ENCODE measurements around the gene UCK1. TPM values are rescaled to one million over a fixed set of nuclear protein-coding genes. Genes with fewer than 3 reads are reported as not detected.

UCK1 gene
- total RNA-seq = 17.7 and 19.8 TPM in 2 replicates

- no peak for TF ChIP-seq CTCF (IDR thresholded peaks at IDR 0.05; ENCODE audit: insufficient read depth, low read length, poor library complexity, severe bottlenecking)
- peaks cover 4% of the 10 kb centered on the region for H3K36me3 ChIP-seq (ENCODE audit: control insufficient read depth, insufficient read depth, low read length)
- no peaks in the 10 kb centered on the region for H3K27me3 ChIP-seq (ENCODE audit: control insufficient read depth, insufficient read depth, low read length)
- no peak for DNase-seq (ENCODE audit: low read depth)
- H3K4me3 ChIP-seq (ENCODE audit: low read depth, low read length) = peak within 1 kb of the TSS; percentile 77
Observed at GRCh38 chr9:131530920-131531832, at the start of gene UCK1. TSS of gene UCK1 (minus strand) at chr9:131531263. CDS start at chr9:131531174, 89 bp downstream.

- DNase-seq (ENCODE audit: low read depth) = no peak
- Histone ChIP-seq H3K4me3 (ENCODE audit: low read depth, low read length) (no peak overlapping the region), H3K36me3 (ENCODE audit: control insufficient read depth, insufficient read depth, low read length) (no peaks in the 10 kb centered on the region), H3K27me3 (ENCODE audit: control insufficient read depth, insufficient read depth, low read length) (no peaks in the 10 kb centered on the region)
- TF ChIP-seq CTCF (IDR thresholded peaks at IDR 0.05; ENCODE audit: insufficient read depth, low read length, poor library complexity, severe bottlenecking) = no peak
Observed at GRCh38 chr9:131580358-131580757, 49.3 kb upstream of the UCK1 start.

GRCh38 chr9:131579789-131580211, 48.7 kb upstream of the UCK1 start:
- H3K4me3 ChIP-seq (ENCODE audit: low read depth, low read length) = no peak overlapping the region
- no peak for TF ChIP-seq CTCF (IDR thresholded peaks at IDR 0.05; ENCODE audit: insufficient read depth, low read length, poor library complexity, severe bottlenecking)
- no peak for DNase-seq (ENCODE audit: low read depth)
- no peaks in the 10 kb centered on the region for H3K27me3 ChIP-seq (ENCODE audit: control insufficient read depth, insufficient read depth, low read length)
- H3K36me3 ChIP-seq (ENCODE audit: control insufficient read depth, insufficient read depth, low read length) = no peaks in the 10 kb centered on the region

- DNase-seq (ENCODE audit: low read depth) = no peak
- no peak overlapping the region for H3K4me3 ChIP-seq (ENCODE audit: low read depth, low read length)
- H3K36me3 ChIP-seq (ENCODE audit: control insufficient read depth, insufficient read depth, low read length) = no peaks in the 10 kb centered on the region
- TF ChIP-seq CTCF (IDR thresholded peaks at IDR 0.05; ENCODE audit: insufficient read depth, low read length, poor library complexity, severe bottlenecking) = no peak
- H3K27me3 ChIP-seq (ENCODE audit: control insufficient read depth, insufficient read depth, low read length) = no peaks in the 10 kb centered on the region
Observed at GRCh38 chr9:131578731-131579504, 47.9 kb upstream of the UCK1 start.

- no peak for TF ChIP-seq CTCF (IDR thresholded peaks at IDR 0.05; ENCODE audit: insufficient read depth, low read length, poor library complexity, severe bottlenecking)
- H3K27me3 ChIP-seq (ENCODE audit: control insufficient read depth, insufficient read depth, low read length) = no peaks in the 10 kb centered on the region
- H3K4me3 ChIP-seq (ENCODE audit: low read depth, low read length) = no peak overlapping the region
- no peak for DNase-seq (ENCODE audit: low read depth)
- no peaks in the 10 kb centered on the region for H3K36me3 ChIP-seq (ENCODE audit: control insufficient read depth, insufficient read depth, low read length)
Observed at GRCh38 chr9:131578021-131578420, 47.0 kb upstream of the UCK1 start.

Data from kidney epithelial cell (primary cell).